NCI-H128 (cell line): ENCODE measurements around the gene SLC43A2.
"Not testable (repeated sequence)": the region's sequence is repeated elsewhere in the genome, so short reads cannot be mapped to it uniquely, and the experiment has no call there.

Experiments used
- DNase-seq: peaks from one replicate; lab custom pipeline; 2025; ENCODE audit not compliant: unreplicated experiment; lab: John Stamatoyannopoulos, UW

The SLC43A2 gene

DNA sequence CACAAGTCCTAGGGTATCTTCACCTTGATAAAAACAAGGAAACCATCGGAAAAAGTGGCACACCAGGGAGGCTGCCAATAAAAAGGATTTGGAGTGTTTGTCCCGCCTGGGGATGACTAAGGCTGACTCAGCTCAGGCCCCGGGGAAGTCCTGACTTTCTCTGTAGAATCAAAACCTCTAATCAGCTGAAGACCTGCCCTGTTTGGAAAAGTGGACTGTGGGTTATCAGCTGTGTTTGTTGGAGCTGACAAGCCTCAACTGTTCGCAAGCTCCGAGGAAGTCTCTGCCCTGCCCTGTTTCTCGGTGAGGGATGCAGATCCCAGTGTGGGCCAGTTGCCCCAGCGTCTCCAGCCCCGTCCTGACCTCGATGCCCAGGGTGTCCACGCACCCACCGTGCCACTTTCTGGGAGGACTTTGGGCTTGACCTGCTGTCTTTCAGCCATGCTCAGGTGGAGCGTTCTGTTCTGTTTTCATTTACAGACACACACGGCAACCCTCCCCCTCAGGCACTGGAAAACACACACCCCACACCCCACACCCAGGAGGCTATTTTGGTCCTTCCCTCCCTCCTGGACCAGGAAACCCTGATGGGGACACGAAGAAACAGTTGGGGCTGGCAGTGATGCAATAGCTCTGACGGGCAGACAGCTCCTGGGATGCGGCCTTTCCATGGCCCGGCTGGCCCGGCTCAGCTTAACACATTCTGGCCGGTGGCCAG, 38.4 kb downstream of the SLC43A2 start:
- DNase-seq, result no peak

DNA sequence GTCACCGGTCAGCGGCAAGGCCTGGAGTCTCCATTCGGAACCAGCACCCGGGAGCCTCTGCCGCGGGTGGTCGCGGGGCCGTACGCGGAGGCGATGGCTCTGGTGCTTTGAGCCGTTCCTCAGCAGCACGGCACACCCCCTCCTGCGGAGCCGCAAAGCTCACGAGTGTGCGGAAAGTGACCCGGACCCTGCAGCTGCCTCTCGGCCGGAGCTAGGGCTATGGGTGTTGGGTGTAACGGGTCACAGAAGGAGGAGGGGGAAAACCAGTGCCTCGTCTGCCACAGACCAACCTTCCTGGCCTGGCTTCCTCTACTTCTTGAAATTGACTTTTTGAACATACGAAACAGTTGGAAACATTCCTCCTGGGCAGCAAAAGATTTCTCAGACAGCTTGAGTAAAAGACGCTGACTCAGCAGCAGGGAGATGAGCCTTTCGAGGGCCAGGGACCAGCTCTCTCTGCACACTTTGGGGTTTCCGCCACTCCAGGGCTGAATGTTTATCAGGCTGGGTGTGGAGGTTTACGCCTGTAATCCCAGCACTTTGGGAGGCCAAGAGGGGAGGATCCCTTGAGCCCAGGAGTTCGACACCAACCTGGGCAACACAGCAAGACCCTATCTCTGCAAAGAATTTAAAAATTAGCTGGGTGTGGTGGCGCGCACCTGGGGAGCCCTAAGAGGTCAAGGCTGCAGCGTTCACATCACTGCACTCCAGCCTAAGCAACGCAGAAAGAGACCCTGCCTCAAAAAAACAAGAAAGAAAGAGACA, 39.6 kb downstream of the SLC43A2 start:
- no peak for DNase-seq

DNA sequence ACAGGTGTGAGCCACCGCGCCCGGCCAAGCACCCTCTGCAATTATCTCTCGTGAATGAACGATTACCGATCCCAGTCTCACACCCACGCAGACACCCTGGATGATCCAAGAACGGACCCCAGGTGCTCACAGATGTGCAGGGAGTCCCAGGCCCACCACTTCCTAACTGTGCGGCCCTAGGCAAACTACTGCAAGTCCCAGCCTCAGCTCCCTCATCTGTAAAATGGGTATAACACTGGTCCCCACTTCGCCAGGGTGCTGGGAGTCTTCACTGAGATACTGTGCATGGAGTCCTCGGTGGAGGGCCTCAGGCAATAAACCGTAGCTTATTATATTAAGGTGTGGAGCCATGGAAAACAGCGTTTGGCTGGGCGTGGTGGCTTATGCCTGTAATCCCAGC, 44.5 kb downstream of the SLC43A2 start:
- DNase-seq, result no peak

DNA sequence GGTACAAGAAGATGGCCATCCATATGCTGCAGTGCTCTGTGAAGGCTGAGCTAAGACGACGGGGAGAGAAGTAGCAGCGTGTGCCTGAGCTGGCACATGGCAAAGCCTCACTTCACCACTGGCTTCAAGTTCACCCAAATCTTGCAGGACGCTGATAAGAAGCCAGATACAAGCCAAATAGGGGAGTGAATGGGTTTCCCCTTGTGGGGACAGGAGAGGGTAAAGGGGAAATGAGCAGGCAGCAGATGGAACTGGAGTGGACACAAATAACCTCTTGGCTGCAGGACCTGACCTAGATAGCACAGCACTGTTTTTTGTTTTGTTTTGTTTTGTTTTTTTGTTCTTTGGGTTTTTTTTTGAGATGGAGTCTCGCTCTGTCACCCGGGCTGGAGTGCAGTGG, 45.1 kb downstream of the SLC43A2 start:
- no peak for DNase-seq

DNA sequence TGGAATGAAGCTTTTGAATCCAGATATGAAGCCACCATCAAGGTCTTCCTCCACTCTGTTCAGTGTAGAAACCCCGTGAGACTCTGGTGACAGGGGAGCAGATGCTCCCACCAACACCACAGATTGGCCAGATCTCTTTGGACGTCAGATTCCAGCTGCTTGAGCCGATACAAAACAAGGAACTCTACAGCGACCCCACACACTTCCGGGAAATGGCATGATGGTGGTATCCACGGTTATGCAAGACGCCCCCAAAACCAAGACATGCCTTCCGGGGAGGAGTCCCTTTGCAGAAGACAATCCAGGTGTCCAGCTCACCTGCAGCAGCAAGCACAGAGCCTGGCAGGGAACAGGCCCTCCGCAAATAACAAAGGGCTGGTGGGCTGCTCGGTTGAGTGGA, 46.3 kb downstream of the SLC43A2 start:
- no peak for DNase-seq

DNA sequence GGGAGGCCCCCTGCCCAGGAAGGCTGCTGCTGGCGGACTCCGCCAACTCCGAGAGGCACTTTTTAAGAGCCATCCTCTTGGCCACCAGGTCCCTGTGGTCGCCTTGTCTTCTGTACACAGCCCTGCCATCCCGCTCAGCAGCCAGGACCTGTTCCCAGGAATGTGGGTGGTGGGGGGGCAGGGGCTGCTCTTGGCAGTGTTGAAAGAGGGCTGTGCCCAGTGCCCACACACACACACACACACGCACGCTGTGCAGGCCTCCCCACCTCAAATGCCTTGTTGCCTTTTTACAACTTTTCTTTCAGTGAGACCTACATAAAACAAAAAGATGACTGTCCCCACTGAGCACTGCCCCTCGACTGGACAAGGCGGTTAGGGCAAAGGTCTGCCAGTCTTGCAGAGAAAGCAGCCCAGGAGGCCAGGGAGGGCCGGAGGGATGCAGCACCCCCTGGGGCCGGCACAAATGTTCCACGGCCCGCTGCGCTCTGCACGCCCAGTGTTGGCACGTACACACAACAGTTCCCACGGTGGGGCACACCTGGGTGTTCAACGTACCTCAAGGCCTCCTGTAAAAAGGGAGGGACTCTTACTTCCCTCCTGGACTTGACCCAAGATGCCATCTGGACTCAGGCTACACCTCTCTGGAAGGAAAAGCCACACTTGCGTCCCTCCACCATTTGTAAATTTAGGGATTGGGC, 47.5 kb downstream of the SLC43A2 start:
- DNase-seq, result no peak

DNA sequence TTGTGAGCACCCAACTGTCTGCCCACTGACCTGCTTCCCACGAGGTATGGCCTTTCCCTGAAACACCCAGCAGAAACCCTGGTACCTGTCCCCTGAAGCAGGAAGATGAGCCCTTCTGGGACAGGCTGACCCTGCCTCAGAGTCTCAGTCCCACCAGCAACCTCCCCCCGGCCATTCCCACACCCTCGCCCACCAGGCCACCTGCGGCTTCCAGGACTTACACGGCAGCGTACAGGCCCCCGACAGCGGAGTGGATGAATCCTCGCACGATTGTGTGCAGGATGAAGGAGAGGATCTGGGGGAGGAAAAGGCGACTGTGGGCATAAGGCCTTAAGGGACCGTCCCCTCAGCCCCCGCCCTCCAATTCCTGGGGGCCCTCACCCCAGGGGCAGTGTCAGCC, 50.6 kb downstream of the SLC43A2 start:
- DNase-seq, result no peak

DNA sequence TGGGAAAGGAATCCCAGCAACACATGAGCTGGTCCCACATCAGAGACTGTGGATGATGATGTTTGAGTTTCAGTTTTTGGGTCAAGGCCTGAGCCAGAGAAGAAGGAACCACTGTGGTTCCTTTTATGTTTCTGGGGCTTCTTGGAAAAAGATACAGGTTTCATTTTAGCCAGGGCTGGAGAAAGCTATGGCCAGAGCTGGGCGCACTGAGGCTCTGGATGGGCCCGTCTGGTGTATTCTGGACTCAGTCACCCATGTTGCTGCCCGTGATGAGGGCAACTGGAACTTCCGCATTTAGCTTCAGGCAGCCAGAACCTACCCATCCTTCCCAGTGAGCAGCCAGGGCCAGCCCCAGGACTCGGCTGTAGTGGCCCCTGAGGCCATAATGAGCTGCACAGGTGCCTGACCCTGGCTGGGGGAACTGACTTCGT, 51.0 kb downstream of the SLC43A2 start:
- no peak for DNase-seq

DNA sequence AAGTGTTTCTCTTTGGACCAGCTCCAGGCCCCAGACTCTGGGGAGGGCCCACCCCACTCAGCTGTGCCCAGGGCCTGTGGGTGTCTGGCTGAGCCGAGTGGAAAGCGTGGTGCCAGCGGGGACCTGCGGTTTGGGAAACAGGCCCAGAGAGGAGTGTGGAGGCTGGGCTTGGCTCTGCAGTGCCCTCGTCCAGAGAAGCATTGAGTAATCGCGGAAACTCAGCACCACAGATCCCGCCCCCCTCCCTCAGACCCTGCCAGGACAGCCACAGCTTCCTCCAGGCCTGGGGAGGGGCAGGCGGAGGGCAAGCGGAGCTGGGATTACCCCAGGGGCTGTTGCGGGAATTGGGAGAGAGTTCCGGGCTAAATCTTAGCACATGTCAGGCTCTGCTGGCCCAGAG, 51.5 kb downstream of the SLC43A2 start:
- no peak for DNase-seq

DNA sequence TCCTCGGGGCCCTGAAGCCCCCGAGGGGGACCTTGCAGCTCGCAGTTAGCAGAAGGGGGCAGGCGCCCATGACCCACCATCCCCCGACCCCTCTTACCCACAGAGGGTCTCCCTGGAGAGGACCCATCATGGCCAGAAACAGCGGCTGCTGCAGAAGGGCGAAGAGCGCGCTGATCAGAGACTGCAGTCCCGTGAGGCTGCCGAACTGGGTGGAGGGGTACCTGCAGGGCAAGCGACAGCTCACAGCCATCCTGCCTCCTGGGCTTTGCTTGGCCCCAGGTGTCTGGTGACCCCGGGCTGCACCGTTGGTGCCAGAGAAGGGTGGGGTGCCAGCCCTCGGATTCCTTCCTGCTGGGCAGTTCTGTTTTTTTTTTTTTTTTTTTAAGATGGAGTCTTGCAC, 52.1 kb downstream of the SLC43A2 start:
- no peak for DNase-seq

DNA sequence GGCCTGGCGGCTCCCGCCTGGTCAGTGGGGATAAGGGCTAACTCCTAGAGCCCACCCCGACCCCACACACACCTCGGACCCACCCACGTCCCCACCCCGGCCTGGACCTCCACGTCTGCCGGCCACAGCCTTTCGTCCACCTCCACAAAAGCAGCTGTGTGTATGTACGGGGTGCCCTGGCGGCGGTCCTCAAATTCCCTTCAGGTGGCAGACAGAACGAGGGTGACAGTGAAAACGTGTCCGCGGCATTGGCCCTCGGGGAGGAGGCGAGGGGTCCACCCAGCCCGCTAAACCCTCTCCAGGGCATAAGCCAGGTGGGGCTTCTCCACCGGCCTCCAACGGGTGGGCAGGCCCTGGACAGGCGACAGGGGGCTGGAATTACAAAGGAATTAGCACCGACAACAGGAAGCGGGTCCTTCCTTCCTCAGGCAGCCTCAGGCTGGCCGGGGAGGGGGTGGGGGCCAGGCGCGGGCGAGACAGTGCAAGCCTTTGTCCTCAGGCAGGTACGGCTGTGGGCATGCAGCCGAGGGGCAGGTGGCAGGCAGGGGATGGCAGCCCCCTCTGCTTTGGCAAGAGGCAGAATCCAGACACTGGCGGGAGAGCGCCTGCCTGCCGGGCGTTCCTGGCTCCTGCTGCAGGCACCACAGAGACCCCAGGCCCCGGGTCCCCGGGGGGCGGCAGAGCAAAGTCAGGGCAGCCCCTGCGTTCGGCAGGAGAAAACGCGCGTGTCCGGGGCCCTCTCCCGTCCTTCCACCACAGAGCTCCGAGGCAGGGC, 53.8 kb downstream of the SLC43A2 start:
- DNase-seq, result no peak

DNA sequence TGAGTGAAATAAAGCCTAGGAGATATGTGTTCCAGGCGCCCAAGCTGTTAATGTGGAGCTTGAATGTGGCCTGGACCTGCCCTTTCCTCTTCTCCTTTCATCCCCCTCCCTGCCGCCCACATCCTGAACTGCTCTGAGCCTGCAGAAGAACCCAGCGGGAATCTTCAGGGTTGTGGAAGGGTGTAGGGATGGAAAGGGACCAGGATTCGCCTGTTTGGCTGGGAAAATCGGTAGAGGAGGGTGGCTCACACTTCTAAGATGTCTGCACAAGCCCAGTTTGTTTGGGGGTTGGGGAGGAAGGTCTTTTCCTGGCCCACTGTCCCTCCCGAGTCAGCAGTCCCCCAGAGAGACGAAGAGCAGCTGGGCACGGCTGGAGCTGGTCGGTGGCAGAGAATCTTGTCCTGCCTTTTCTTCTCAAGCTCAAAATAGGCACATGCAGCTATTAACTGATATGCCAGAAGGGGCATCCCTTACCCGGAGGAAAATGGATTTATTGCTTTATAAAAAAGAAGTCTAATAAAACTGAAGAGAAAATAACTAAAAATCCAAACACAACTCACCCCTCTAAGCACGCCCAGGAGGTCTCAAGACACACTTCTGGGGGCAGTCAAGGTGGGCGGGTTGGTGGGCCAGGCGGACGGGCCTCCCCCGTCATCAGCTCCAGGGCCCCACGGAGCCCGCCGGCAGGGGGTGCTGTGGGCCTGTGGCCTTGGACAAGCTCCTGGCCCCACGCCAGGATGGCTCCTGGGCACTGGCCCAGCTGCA, 54.5 kb downstream of the SLC43A2 start:
- DNase-seq, result no peak

DNA sequence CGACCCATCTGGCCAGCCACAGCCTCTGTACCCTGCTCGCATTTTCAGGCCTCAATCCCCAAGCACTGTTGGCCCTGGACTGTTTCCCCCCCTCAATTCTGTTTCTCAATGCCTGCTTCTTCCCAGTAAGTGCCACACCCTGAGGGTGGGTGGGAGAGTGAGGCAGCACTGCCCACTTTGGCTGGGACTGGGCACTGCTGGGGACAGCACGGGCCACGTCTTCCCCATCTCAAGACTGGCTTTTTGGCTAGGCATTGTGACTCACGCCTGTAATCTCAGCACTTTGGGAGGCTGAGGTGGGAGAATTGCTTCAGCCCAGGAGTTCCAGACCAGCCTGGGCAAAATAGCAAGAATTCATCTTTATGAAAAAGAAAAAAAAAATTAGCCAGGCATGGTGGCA, 56.0 kb downstream of the SLC43A2 start:
- not testable (repeated sequence) for DNase-seq

DNA sequence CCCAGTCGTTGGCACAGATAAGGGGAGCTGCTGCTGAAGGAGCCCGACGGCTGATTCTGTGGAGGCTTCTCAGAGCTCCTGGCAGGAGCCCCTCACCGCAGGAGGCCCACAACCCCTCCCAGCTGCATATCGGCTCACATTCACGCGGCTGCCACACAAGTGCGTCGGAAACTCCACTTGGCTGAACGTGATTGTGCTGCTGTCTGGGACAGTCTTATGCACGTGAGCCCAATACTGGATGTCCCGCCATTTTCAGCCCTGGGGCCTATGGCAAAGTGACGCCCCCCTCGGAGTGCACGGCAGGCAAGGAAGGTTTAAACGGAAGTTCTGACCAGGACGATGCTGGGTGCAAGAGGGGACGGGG, 57.3 kb downstream of the SLC43A2 start:
- no peak for DNase-seq

DNA sequence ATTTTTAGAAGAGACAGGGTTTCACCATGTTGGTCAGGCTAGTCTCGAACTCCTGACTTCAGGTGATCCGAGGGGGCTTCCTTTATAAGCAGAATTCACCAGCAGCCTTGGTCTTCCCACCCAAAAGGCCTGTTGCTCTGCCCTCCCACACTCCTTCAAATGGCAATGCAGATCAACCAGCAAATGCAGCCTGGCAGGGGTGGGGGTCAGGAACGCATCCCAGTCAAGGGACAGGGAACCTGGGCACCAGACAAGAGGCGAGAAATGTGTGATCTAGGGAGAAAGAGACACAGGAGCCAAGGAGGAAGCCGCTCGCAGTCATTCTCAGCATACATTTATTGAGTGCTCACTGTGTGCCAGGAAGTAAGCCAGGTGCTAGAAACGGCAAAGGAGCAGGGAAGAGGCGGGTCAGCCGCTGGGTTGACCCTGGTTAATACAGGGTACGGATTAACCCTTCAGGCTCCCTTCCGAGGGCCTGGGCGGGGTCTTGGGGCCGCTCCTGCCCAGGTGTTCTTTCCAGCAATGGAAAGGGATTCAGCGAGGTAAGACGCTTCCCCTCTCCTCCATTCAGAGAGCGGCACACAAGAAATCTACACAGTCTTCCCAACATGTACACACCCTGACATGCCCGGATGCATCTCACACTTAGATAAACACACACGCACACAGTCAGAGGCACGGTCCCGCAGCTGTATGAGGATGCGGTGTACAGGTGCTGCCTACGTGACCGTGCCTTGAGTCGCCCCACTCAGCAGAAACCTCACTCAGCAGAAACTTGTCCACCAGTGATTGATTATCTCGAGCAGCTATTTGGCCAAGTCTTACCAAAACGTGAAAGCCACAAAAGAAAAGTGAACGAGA, 59.5 kb downstream of the SLC43A2 start:
- no peak for DNase-seq

DNA sequence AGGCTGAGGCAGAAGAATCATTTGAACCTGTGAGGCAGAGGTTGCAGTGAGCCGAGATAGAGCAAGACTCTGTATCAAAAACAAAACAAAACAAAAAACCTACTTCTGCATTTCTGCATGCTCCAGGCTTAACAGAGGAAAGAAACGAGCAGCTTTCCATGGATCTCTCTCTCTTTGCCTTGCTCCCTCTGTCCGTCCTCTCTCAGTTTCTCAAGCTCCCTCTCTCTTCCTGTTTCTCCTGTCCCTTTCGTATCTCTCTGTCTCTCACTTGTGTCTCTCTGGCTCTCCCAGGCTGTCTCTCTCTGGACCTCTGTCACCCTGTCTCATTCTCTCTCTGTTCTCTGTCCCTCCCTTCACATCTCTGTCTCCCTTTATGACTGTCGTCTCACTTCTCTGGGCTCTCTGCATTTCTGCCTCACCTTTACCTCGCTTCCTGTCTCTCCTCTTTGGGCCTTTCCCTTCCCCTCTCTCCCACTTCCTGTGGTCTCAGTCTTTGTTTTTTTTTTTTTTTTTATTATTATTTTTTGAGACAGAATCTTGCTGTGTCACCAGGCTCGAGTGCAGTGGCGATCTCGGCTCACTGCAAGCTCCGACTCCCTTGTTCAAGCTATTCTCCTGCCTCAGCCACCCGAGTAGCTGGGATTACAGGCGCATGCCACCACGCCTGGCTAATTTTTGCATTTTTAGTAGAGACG, 62.0 kb downstream of the SLC43A2 start:
- no peak for DNase-seq

DNA sequence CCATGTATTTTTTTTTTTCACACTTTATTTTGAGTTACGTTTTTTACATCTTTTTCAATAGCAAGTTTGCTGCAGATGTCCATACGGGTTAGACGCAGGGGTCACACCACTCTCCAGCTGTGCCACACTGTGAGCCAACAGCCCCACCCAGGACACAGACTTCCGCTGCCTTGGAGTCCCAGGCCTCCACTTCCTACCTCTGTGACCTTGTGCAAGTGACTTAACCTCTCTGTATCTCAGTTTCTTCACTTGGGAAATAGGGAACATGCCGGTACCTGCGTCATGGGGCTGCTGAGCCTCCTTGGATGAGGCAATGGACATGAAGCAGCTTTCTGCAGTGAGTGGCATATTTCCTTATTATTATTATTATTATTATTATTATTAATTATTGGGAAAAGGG, 62.8 kb downstream of the SLC43A2 start:
- DNase-seq, result no peak

DNA sequence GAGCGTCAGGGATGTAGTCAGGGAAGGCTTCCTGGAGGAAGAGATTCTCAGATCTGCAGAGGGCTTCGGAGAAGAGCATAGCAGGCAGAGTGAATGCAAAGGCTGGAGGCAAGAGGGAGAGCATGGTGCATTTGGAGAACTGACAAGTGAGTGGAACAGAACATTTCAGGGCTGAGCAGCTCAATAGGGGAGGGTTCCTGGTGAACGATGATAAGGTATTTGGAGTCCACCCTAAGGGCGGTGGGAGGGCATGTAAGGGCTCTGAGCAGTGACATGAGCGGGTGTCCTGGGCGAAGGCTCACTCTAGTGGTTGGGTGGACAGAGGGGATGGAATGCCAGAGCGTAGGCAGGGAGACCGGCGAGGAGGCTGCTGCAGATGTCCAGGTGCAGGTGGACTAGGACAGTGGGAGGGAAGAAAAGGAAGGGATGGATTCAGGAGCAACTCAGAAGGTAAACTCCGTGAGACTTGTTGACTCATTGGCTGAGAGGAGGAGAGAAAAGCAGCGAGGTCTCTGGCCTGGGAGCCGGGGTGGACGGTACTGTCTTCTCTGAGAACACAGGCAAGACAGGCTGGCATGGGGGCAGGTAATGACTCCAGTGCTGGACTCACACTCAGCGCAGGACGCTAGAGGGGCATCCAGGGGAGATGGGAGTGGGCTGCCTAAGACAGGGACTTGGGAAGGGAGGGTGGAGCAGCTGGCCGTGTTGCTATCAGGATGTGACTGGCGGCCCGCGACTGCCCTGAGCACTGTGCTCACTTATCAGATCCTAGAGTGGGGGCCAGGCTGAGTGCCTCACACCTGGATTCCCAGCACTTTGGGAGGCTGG, 64.6 kb downstream of the SLC43A2 start:
- DNase-seq, result no peak
